H1 (cell line): ENCODE results near the gene CCDC88C. TPM values are rescaled to one million over a fixed set of nuclear protein-coding genes. Genes with fewer than 3 reads are reported as not detected.

Experiments used
- CTCF ChIA-PET: fragments of 300-600 bp; sonication (Branson Sonifier 250); formaldehyde crosslinking; loops from one replicate; lab custom pipeline; 2021; ENCODE audit not compliant: partially characterized antibody; lab: Charles Lee
- POLR2A ChIA-PET: fragments of 300-600 bp; sonication (Branson Sonifier 250); formaldehyde crosslinking; loops from one replicate; lab custom pipeline; 2021; ENCODE audit warnings: inconsistent platforms; ENCODE audit not compliant: partially characterized antibody; lab: Charles Lee
- DNase-seq, 2 experiments: peaks; one replicate each; pipeline versions ENCODE4 v3.0.0 to v3.0.0-alpha.2; 2010 to 2022; ENCODE audit warnings: low spot score in 2 of 2, low read depth in 1 of 2, mixed read lengths in 1 of 2
- FAIRE-seq: peaks from 2 replicates; lab custom pipeline; 2011; peaks lifted over from hg19 to GRCh38; lab: Jason Lieb, UNC
- H2AFZ ChIP-seq: 2 replicates; pipeline ENCODE4 v1.8.1; 2012; ENCODE audit warnings: low read length, inconsistent platforms
- H2AK5ac ChIP-seq: 2 replicates; pipeline ENCODE4 v1.6.1; 2013; ENCODE audit warnings: low read depth, low read length
- H2BK120ac ChIP-seq: replicated peaks from 2 replicates; pipeline ENCODE3; 2013; ENCODE audit warnings: low read depth, low read length, inconsistent platforms
- H2BK12ac ChIP-seq: 2 replicates; pipeline ENCODE4 v1.6.1; 2013; ENCODE audit warnings: low read depth, low read length
- H2BK15ac ChIP-seq: 2 replicates; pipeline ENCODE4 v1.6.1; 2013; ENCODE audit warnings: low read length
- H2BK20ac ChIP-seq: 2 replicates; pipeline ENCODE4 v1.6.1; 2013; ENCODE audit warnings: low read length
- H2BK5ac ChIP-seq: 2 replicates; pipeline ENCODE4 v1.6.1; 2013; ENCODE audit warnings: low read depth, low read length
- H3K14ac ChIP-seq: 2 replicates; pipeline ENCODE4 v1.6.1; 2013; ENCODE audit warnings: inconsistent platforms; ENCODE audit not compliant: insufficient read length
- H3K18ac ChIP-seq: 2 replicates; pipeline ENCODE4 v1.6.1; 2013; ENCODE audit warnings: low read length; ENCODE audit errors: extremely low read depth
- H3K23ac ChIP-seq: 2 replicates; pipeline ENCODE4 v1.6.1; 2013; ENCODE audit warnings: inconsistent platforms; ENCODE audit not compliant: insufficient read length
- H3K23me2 ChIP-seq: 2 replicates; pipeline ENCODE4 v1.6.1; 2013; ENCODE audit warnings: low read depth, low read length
- H3K27ac ChIP-seq: 2 replicates; pipeline ENCODE4 v1.6.1; 2011; ENCODE audit warnings: low read depth, low read length, inconsistent platforms
- H3K27me3 ChIP-seq, 4 experiments: replicated peaks in 1 of 4; 1 replicate in 1 of 4; 2 replicates in 3 of 4; pipeline versions ENCODE4 v1.6.1 to v1.8.1; 2011 to 2013; ENCODE audit warnings: low read length in 3 of 4, mild to moderate bottlenecking in 3 of 4, inconsistent platforms in 2 of 4, mixed read lengths in 2 of 4, moderate library complexity in 1 of 4; ENCODE audit not compliant: control insufficient read depth in 3 of 4, insufficient read depth in 3 of 4; ENCODE audit errors: extremely low read depth in 1 of 4
- H3K36me3 ChIP-seq, 4 experiments: 2 replicates each; pipeline versions ENCODE4 v1.6.1 to v1.8.1; 2011 to 2013; ENCODE audit warnings: mild to moderate bottlenecking in 4 of 4, low read length in 3 of 4, moderate library complexity in 2 of 4, control low read depth in 1 of 4, inconsistent platforms in 1 of 4; ENCODE audit not compliant: insufficient read depth in 4 of 4, control insufficient read depth in 2 of 4
- H3K4ac ChIP-seq: replicated peaks from 2 replicates; pipeline ENCODE3; 2013; ENCODE audit warnings: low read length, low read depth, mixed read lengths, inconsistent platforms; ENCODE audit not compliant: insufficient read length
- H3K4me1 ChIP-seq, 4 experiments: replicated peaks in 1 of 4; 1 replicate in 1 of 4; 2 replicates in 3 of 4; pipeline versions ENCODE4 v1.6.1 to v1.8.1; 2011 to 2013; ENCODE audit warnings: low read length in 3 of 4, inconsistent platforms in 2 of 4, mixed read lengths in 1 of 4; ENCODE audit not compliant: insufficient read depth in 4 of 4, control insufficient read depth in 3 of 4
- H3K4me2 ChIP-seq, 2 experiments: 2 replicates each; pipeline versions ENCODE4 v1.6.1 to v1.8.1; 2011 to 2013; ENCODE audit warnings: low read depth in 2 of 2, low read length in 2 of 2, control low read depth in 1 of 2, inconsistent platforms in 1 of 2, mild to moderate bottlenecking in 1 of 2; ENCODE audit not compliant: insufficient read depth in 1 of 2
- H3K4me3 ChIP-seq, 4 experiments: fragments of 200-600, 300-600 bp in 1 of 4; sonication (generic), shearing (Covaris generic), sonication (Bioruptor Twin) in 1 of 4; 2 replicates each; pipeline versions ENCODE4 v1.5.1 to v1.8.1; 2011 to 2016; ENCODE audit warnings: low read length in 4 of 4, low read depth in 3 of 4, control low read depth in 2 of 4, inconsistent platforms in 2 of 4, mild to moderate bottlenecking in 2 of 4, mixed read lengths in 1 of 4, moderate library complexity in 1 of 4; ENCODE audit not compliant: insufficient read depth in 2 of 4; ENCODE audit errors: extremely low read depth in 1 of 4
- H3K56ac ChIP-seq: replicated peaks from 2 replicates; pipeline ENCODE3; 2013; ENCODE audit warnings: low read depth, mild to moderate bottlenecking, mixed read lengths, low read length, inconsistent platforms; ENCODE audit not compliant: insufficient read length
- H3K79me1 ChIP-seq: 2 replicates; pipeline ENCODE4 v1.6.1; 2013; ENCODE audit warnings: low read depth, low read length, control low read depth
- H3K79me2 ChIP-seq, 2 experiments: 2 replicates each; pipeline versions ENCODE4 v1.6.1 to v1.8.1; 2012 to 2013; ENCODE audit warnings: low read length in 2 of 2, mild to moderate bottlenecking in 2 of 2, inconsistent platforms in 1 of 2; ENCODE audit not compliant: insufficient read depth in 2 of 2, control insufficient read depth in 1 of 2
- H3K9ac ChIP-seq, 4 experiments: replicated peaks in 1 of 4; 1 replicate in 1 of 4; 2 replicates in 3 of 4; pipeline versions ENCODE4 v1.6.1 to v1.8.1; 2011 to 2013; ENCODE audit warnings: low read depth in 3 of 4, low read length in 3 of 4, control low read depth in 2 of 4, mild to moderate bottlenecking in 2 of 4, moderate library complexity in 2 of 4, inconsistent platforms in 1 of 4; ENCODE audit errors: extremely low read depth in 1 of 4
- H3K9me3 ChIP-seq, 2 experiments: 2 replicates each; pipeline versions ENCODE4 v1.6.1 to v1.8.1; 2012 to 2013; ENCODE audit warnings: mild to moderate bottlenecking in 2 of 2, moderate library complexity in 2 of 2, control low read depth in 1 of 2, inconsistent platforms in 1 of 2, low read depth in 1 of 2, low read length in 1 of 2, mixed read lengths in 1 of 2; ENCODE audit not compliant: insufficient read depth in 2 of 2
- H4K20me1 ChIP-seq, 2 experiments: replicated peaks in 1 of 2; 2 replicates each; pipeline versions ENCODE3 to v1.8.1; 2011 to 2013; ENCODE audit warnings: inconsistent platforms in 2 of 2, low read length in 2 of 2, mild to moderate bottlenecking in 1 of 2; ENCODE audit not compliant: insufficient read depth in 2 of 2, control insufficient read depth in 1 of 2
- H4K5ac ChIP-seq: 2 replicates; pipeline ENCODE4 v1.6.1; 2013; ENCODE audit warnings: low read length, low read depth, mixed read lengths, inconsistent platforms; ENCODE audit not compliant: insufficient read length
- H4K8ac ChIP-seq: 2 replicates; pipeline ENCODE4 v1.8.0; 2013; ENCODE audit warnings: mild to moderate bottlenecking, moderate library complexity, low read length, inconsistent platforms; ENCODE audit not compliant: insufficient read depth; ENCODE audit errors: extremely low read depth
- H4K91ac ChIP-seq: replicated peaks from 2 replicates; pipeline ENCODE3; 2013; ENCODE audit warnings: low read length, mixed read lengths, inconsistent platforms; ENCODE audit not compliant: insufficient read length
- E2F6 ChIP-seq: IDR thresholded peaks from 2 replicates; pipeline ENCODE4 v1.6.1; 2012; ENCODE audit warnings: inconsistent platforms
- SP4 ChIP-seq: IDR thresholded peaks from 2 replicates; pipeline ENCODE4 v1.6.1; 2012; ENCODE audit warnings: low read length, inconsistent platforms
- WGBS, 2 experiments: shearing (Covaris generic) in 1 of 2; methylation state at CpG; one replicate each; pipeline versions ENCODE4 v1.1.6 to v1.1.7; 2013 to 2015; ENCODE audit warnings: low lambda C conversion rate in 2 of 2, mixed read lengths in 2 of 2, inconsistent platforms in 1 of 2, low coverage in 1 of 2, missing lambda C conversion rate in 1 of 2; ENCODE audit not compliant: insufficient replicate concordance in 2 of 2, insufficient coverage in 1 of 2, insufficient read length in 1 of 2; ENCODE audit errors: extremely low coverage in 1 of 2, missing lambda C conversion rate in 1 of 2; 5-methylcytosine and 5-hydroxymethylcytosine counted together
- polyA plus RNA-seq, 7 experiments: library from polyadenylated mRNA; depleted of rRNA in 3 of 7; stranded (reverse) in 5 of 7; unstranded in 2 of 7; fragments of >200 nt in 5 of 7; fragments of 200-250 nt in 2 of 7; gene quantifications; 1 replicate in 5 of 7; 2 replicates in 1 of 7; 4 replicates in 1 of 7; pipeline versions ENCODE4 v1.2.1 to v1.2.3, GENCODE V29; 2011 to 2013; ENCODE audit warnings: missing spikeins in 2 of 7, mixed read lengths in 2 of 7
- total RNA-seq: library from RNA; stranded (reverse); fragmentation: NEBNext Ultra II Directional; extraction: Animal tissue kit (Norgen Biotek cat#: 25700); gene quantifications from 2 replicates; pipeline ENCODE4 v1.2.1, GENCODE V29; 2021

Gene CCDC88C
- total and polyA plus RNA-seq, 2 of the 8 experiments (the other 6 are each of a cell fraction or from before 2014, with no cell fraction given), result 10.3 to 57.7 TPM

- no peak for DNase-seq
- no peaks in the 10 kb centered on the region for H3K79me2 ChIP-seq
- no peak overlapping the region for H3K56ac ChIP-seq
- no peak overlapping the region for H2BK15ac ChIP-seq
- no peaks in the 10 kb centered on the region for H3K79me1 ChIP-seq
- peak overlapping the region; percentile 75 to 88; a peak in 1 of 4 replicates for H3K4me2 ChIP-seq
- H3K4ac ChIP-seq, result no peak overlapping the region
- no peaks in the 10 kb centered on the region for H4K20me1 ChIP-seq
- H2AFZ ChIP-seq, result no peak overlapping the region
- H3K36me3 ChIP-seq, result no peaks in the 10 kb centered on the region
- H3K27me3 ChIP-seq, result peaks cover 0 to 27% (median 21%) of the 10 kb centered on the region in 4 experiments; a peak in 6 of 7 replicates
- H2BK5ac ChIP-seq, result no peak overlapping the region
- H3K14ac ChIP-seq, result no peak overlapping the region
- no peak overlapping the region for H4K8ac ChIP-seq
- H3K9ac ChIP-seq, result no peak overlapping the region
- no peak overlapping the region for H2BK20ac ChIP-seq
- H3K23ac ChIP-seq, result no peak overlapping the region
- FAIRE-seq, result no peak
- H3K27ac ChIP-seq, result no peak overlapping the region
- ChIA-PET CTCF (interaction anchor here (0.6 to 3.2 kb wide), 7 partner anchors 11 to 88 kb away, joined by 3 to 10 read pairs (median 3); no protein-coding TSS in a partner anchor), POLR2A (interaction anchor here (2.6 kb wide), 1 partner anchor 9 kb away, joined by 15 read pairs; no protein-coding TSS in a partner anchor)
- H3K18ac ChIP-seq, result no peak overlapping the region
- no peak overlapping the region for H3K4me3 ChIP-seq
- no peak overlapping the region for H4K5ac ChIP-seq
- no peaks in the 10 kb centered on the region for H3K9me3 ChIP-seq
- no peak overlapping the region for H4K91ac ChIP-seq
- no peak overlapping the region for H2BK120ac ChIP-seq
- peaks cover 0 to 6% (median 1%) of the 10 kb centered on the region in 4 experiments; a peak in 6 of 7 replicates for H3K4me1 ChIP-seq
- H2AK5ac ChIP-seq, result no peak overlapping the region
- peaks cover 10% of the 10 kb centered on the region; the same call in 1 of the 2 replicates for H3K23me2 ChIP-seq
- TF ChIP-seq SP4 (no peak), E2F6 (peak; percentile 59)
- no peak overlapping the region for H2BK12ac ChIP-seq
- WGBS, 2 experiments, result 88% methylated on average over 2 of the region's 2 CpGs; no CpG with 5 or more reads in 1 of the 2 experiments
Observed at GRCh38 chr14:91263329-91263728, 154.3 kb downstream of the CCDC88C start.
